A549 (cell line): ENCODE results near the gene PCGF2. TPM values are rescaled to one million over a fixed set of nuclear protein-coding genes. Genes with fewer than 3 reads are reported as not detected.

Experiments used
- ATAC-seq, 2 experiments: fragments of 200-7000 bp in 1 of 2; fragments of >200 bp in 1 of 2; cut with Nextera tagmentation in 1 of 2; cut with Tn5 transposase in 1 of 2; 3 replicates each; pipeline versions ENCODE4 v1.8.0 to v1.9.1; 2018 to 2020; ENCODE audit warnings: mild to moderate bottlenecking in 1 of 2, moderate library complexity in 1 of 2
- CTCF ChIA-PET: fragments of 300-600 bp; sonication (Branson Sonifier 250); formaldehyde crosslinking; extraction: SDS; loops from one replicate; lab custom pipeline; 2021; ENCODE audit warnings: antibody characterized with exemption, inconsistent platforms; lab: Yijun Ruan, JAX
- POLR2A ChIA-PET: fragments of 350-600 bp; formaldehyde crosslinking; extraction: SDS; loops from one replicate; lab custom pipeline; 2021; ENCODE audit warnings: antibody characterized with exemption, inconsistent platforms; lab: Yijun Ruan, JAX
- DNase-seq, 2 experiments: peaks; one replicate each; pipeline versions ENCODE4 v3.0.0 to v3.0.0-alpha.2; 2011 to 2016; ENCODE audit warnings: low read depth in 1 of 2, low spot score in 1 of 2
- FAIRE-seq: peaks from 2 replicates; lab custom pipeline; 2011; peaks lifted over from hg19 to GRCh38; lab: Jason Lieb, UNC
- H3K27ac ChIP-seq, 2 experiments: fragments of >200 bp; sonication (Bioruptor Twin); formaldehyde crosslinking; 3 replicates each; pipeline ENCODE4 v1.5.1; 2016 to 2017
- H3K4me1 ChIP-seq: fragments of >200 bp; sonication (Bioruptor Twin); formaldehyde crosslinking; 3 replicates; pipeline ENCODE4 v1.6.1; 2016
- H3K4me2 ChIP-seq: fragments of >200 bp; sonication (Bioruptor Twin); formaldehyde crosslinking; 3 replicates; pipeline ENCODE4 v1.6.1; 2016
- H3K4me3 ChIP-seq: fragments of >200 bp; sonication (Bioruptor Twin); formaldehyde crosslinking; 3 replicates; pipeline ENCODE4 v1.5.1; 2016
- H3K9me3 ChIP-seq: fragments of >200 bp; sonication (Bioruptor Twin); formaldehyde crosslinking; 3 replicates; pipeline ENCODE4 v1.6.1; 2016
- CBX8 ChIP-seq: fragments of 200-600 bp; sonication (generic); IDR thresholded peaks from 2 replicates; pipeline ENCODE4 v1.6.1; 2016
- CHD4 ChIP-seq: fragments of 200-600 bp; sonication (generic); IDR thresholded peaks from 2 replicates; pipeline ENCODE4 v1.6.1; 2016; ENCODE audit warnings: antibody characterized with exemption, mild to moderate bottlenecking, borderline replicate concordance
- FOSL2 ChIP-seq, 2 experiments: fragments of 450-650 bp in 1 of 2; fragments of >200 bp in 1 of 2; sonication (Bioruptor Twin) in 1 of 2; formaldehyde crosslinking; IDR thresholded peaks; 2 replicates each; pipeline versions ENCODE4 v1.5.0 to v1.6.1; 2016 to 2020; ENCODE audit warnings: mild to moderate bottlenecking in 1 of 2, moderate library complexity in 1 of 2
- HES2 ChIP-seq: fragments of >200 bp; sonication (Bioruptor Twin); formaldehyde crosslinking; IDR thresholded peaks from 2 replicates; pipeline ENCODE4 v1.6.1; 2016
- HEYL ChIP-seq: fragments of 250-450 bp; sonication (Bioruptor Pico); IDR thresholded peaks from 2 replicates; pipeline ENCODE4 v1.8.0; 2021; ENCODE audit warnings: mild to moderate bottlenecking, moderate library complexity
- HMGXB4 ChIP-seq: fragments of 250-450 bp; sonication (Bioruptor Pico); IDR thresholded peaks from 2 replicates; pipeline ENCODE4 v1.5.0; 2021; ENCODE audit warnings: mild to moderate bottlenecking, moderate library complexity, borderline replicate concordance
- HOXB13 ChIP-seq: fragments of 250-450 bp; sonication (Bioruptor Pico); IDR thresholded peaks from 2 replicates; pipeline ENCODE4 v1.5.0; 2020; ENCODE audit warnings: low read depth, mild to moderate bottlenecking, moderate library complexity
- HOXB5 ChIP-seq: fragments of 250-450 bp; sonication (Bioruptor Pico); IDR thresholded peaks from 2 replicates; pipeline ENCODE4 v1.5.0; 2020; ENCODE audit warnings: mild to moderate bottlenecking, moderate library complexity
- JUNB ChIP-seq: fragments of >200 bp; sonication (Bioruptor Twin); formaldehyde crosslinking; IDR thresholded peaks from 2 replicates; pipeline ENCODE4 v1.6.1; 2016
- KDM1A ChIP-seq: fragments of 200-600 bp; sonication (generic); IDR thresholded peaks from 2 replicates; pipeline ENCODE4 v1.6.1; 2016; ENCODE audit warnings: low read depth, mild to moderate bottlenecking
- MYC ChIP-seq: IDR thresholded peaks from 2 replicates; pipeline ENCODE4 v1.6.1; 2012; ENCODE audit warnings: mild to moderate bottlenecking, inconsistent platforms, low read length, improper control_type of control experiment, borderline replicate concordance
- PBX3 ChIP-seq: IDR thresholded peaks from 2 replicates; pipeline ENCODE4 v1.6.1; 2012
- RAD21 ChIP-seq, 2 experiments: fragments of >200 bp in 1 of 2; sonication (Bioruptor Twin) in 1 of 2; formaldehyde crosslinking in 1 of 2; IDR thresholded peaks in 1 of 2; conservative IDR thresholded peaks in 1 of 2; 2 replicates in 1 of 2; 3 replicates in 1 of 2; pipeline ENCODE4 v1.6.1; 2012 to 2018; ENCODE audit warnings: inconsistent platforms in 1 of 2
- RCOR1 ChIP-seq: fragments of 150-350 bp; IDR thresholded peaks from 2 replicates; pipeline ENCODE4 v1.6.1; 2014; ENCODE audit warnings: antibody characterized with exemption, low read length, low read depth
- TFCP2L1 ChIP-seq: fragments of 250-450 bp; sonication (Bioruptor Pico); IDR thresholded peaks from 2 replicates; pipeline ENCODE4 v1.5.0; 2021; ENCODE audit warnings: mild to moderate bottlenecking
- TP53 ChIP-seq: fragments of 250-450 bp; sonication (Bioruptor Pico); IDR thresholded peaks from 2 replicates; pipeline ENCODE4 v1.5.0; 2021; ENCODE audit warnings: mild to moderate bottlenecking, moderate library complexity
- ZC3H11A ChIP-seq: fragments of 450-650 bp; IDR thresholded peaks from 2 replicates; pipeline ENCODE4 v1.6.1; 2014; ENCODE audit warnings: antibody characterized with exemption, mild to moderate bottlenecking
- WGBS: methylation state at CpG from one replicate; pipeline ENCODE4 v1.1.6; 2017; ENCODE audit errors: missing lambda C conversion rate; 5-methylcytosine and 5-hydroxymethylcytosine counted together
- polyA plus RNA-seq, 4 experiments: library from polyadenylated mRNA; depleted of rRNA in 3 of 4; stranded (reverse); fragments of >200 nt; fragmentation: RNase III in 1 of 4; extraction: RNeasy Plus Mini Kit Qiagen cat#74134 plus additional on column Dnase treatment in 1 of 4; gene quantifications; 2 replicates in 3 of 4; 3 replicates in 1 of 4; pipeline ENCODE4 v1.2.3, GENCODE V29; 2011 to 2017
- TF ChIP-seq, protein P1 (sequence below): fragments of >200 bp; sonication (Bioruptor Twin); formaldehyde crosslinking; IDR thresholded peaks from 3 replicates; pipeline ENCODE4 v1.6.1; 2016
- TF ChIP-seq, protein P2 (sequence below): IDR thresholded peaks from 2 replicates; pipeline ENCODE4 v1.6.1; 2012
- TF ChIP-seq, protein P3 (sequence below): fragments of 200-600 bp; sonication (generic); IDR thresholded peaks from 2 replicates; pipeline ENCODE4 v1.6.1; 2016; ENCODE audit warnings: antibody characterized with exemption, mild to moderate bottlenecking, moderate library complexity

Gene PCGF2
- polyA plus RNA-seq, 2 of the 4 experiments (the other 2 are of a cell fraction), result 19.9 to 43.6 TPM

GRCh38 chr17:38746004-38746848, 1.9 kb downstream of the PCGF2 start:
- CTCF ChIA-PET, result interaction anchor here (0.9 to 5.8 kb wide), 6 partner anchors 8 to 77 kb away, joined by 3 to 107 read pairs (median 4); partner anchors contain the start of gene CISD3
- no peak for FAIRE-seq
- Histone ChIP-seq H3K27ac (peak overlapping the region; percentile 90 to 98), H3K4me2 (peak overlapping the region; percentile 82), H3K4me3 (peak overlapping the region; percentile 96), H3K4me1 (peaks cover 48% of the 10 kb centered on the region), H3K9me3 (no peaks in the 10 kb centered on the region)
- TF ChIP-seq PBX3, result no peak
- TF ChIP-seq, protein P1, sequence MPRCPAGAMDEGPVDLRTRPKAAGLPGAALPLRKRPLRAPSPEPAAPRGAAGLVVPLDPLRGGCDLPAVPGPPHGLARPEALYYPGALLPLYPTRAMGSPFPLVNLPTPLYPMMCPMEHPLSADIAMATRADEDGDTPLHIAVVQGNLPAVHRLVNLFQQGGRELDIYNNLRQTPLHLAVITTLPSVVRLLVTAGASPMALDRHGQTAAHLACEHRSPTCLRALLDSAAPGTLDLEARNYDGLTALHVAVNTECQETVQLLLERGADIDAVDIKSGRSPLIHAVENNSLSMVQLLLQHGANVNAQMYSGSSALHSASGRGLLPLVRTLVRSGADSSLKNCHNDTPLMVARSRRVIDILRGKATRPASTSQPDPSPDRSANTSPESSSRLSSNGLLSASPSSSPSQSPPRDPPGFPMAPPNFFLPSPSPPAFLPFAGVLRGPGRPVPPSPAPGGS, result no peak
- no peak for TF ChIP-seq KDM1A
- TF ChIP-seq JUNB, result no peak
- no peak for TF ChIP-seq HMGXB4 (CRISPR knock-in tag)
- TF ChIP-seq TP53 (CRISPR knock-in tag), result no peak
- no peak for TF ChIP-seq HEYL
- TF ChIP-seq HOXB5 (CRISPR knock-in tag), result no peak
- no peak for TF ChIP-seq FOSL2 (IDR thresholded peaks at IDR 0.05)
- no peak for TF ChIP-seq FOSL2 (CRISPR knock-in tag; IDR thresholded peaks at IDR 0.05)
- TF ChIP-seq CHD4, result no peak
- TF ChIP-seq ZC3H11A, result no peak
- TF ChIP-seq RCOR1, result no peak
- TF ChIP-seq HOXB13 (CRISPR knock-in tag), result no peak
- TF ChIP-seq, protein P2, sequence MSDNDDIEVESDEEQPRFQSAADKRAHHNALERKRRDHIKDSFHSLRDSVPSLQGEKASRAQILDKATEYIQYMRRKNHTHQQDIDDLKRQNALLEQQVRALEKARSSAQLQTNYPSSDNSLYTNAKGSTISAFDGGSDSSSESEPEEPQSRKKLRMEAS, result no peak; the same call in 1 of the 2 replicates
- no peak for TF ChIP-seq CBX8
- no peak for TF ChIP-seq HES2
- TF ChIP-seq RAD21 (conservative IDR thresholded peaks at IDR 0.05 in 1 of 2, IDR thresholded peaks at IDR 0.05 in 1 of 2), result no peak
- TF ChIP-seq TFCP2L1, result no peak
- TF ChIP-seq, protein P3, sequence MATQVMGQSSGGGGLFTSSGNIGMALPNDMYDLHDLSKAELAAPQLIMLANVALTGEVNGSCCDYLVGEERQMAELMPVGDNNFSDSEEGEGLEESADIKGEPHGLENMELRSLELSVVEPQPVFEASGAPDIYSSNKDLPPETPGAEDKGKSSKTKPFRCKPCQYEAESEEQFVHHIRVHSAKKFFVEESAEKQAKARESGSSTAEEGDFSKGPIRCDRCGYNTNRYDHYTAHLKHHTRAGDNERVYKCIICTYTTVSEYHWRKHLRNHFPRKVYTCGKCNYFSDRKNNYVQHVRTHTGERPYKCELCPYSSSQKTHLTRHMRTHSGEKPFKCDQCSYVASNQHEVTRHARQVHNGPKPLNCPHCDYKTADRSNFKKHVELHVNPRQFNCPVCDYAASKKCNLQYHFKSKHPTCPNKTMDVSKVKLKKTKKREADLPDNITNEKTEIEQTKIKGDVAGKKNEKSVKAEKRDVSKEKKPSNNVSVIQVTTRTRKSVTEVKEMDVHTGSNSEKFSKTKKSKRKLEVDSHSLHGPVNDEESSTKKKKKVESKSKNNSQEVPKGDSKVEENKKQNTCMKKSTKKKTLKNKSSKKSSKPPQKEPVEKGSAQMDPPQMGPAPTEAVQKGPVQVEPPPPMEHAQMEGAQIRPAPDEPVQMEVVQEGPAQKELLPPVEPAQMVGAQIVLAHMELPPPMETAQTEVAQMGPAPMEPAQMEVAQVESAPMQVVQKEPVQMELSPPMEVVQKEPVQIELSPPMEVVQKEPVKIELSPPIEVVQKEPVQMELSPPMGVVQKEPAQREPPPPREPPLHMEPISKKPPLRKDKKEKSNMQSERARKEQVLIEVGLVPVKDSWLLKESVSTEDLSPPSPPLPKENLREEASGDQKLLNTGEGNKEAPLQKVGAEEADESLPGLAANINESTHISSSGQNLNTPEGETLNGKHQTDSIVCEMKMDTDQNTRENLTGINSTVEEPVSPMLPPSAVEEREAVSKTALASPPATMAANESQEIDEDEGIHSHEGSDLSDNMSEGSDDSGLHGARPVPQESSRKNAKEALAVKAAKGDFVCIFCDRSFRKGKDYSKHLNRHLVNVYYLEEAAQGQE, result no peak
- no peak for TF ChIP-seq MYC
- 66% methylated on average over 8 of the region's 8 CpGs for WGBS
- ATAC-seq, result no peak
- no peak for DNase-seq
- POLR2A ChIA-PET, result no interaction called here
